Spleen (tissue), 11 donors: ENCODE results near the gene MRPS34. TPM values are rescaled to one million over a fixed set of nuclear protein-coding genes. Genes with fewer than 3 reads are reported as not detected.
A peak's percentile ranks its signal among the peaks of the same experiment; 100 is the strongest.

Experiments used
- DNase-seq: peaks from one replicate; pipeline ENCODE4 v3.0.0-alpha.2; 2020
- H3K27ac ChIP-seq, 8 donors: fragments of 200-600 bp; sonication (generic) in 7 of 8; 1 replicate in 4 of 8; 2 replicates in 4 of 8; pipeline versions ENCODE4 v1.5.0 to v1.8.0; 2016 to 2021; ENCODE audit warnings: inconsistent platforms in 4 of 8, mild to moderate bottlenecking in 4 of 8, moderate library complexity in 1 of 8
- H3K27me3 ChIP-seq, 7 donors: fragments of 200-600 bp; sonication (generic) in 6 of 7; replicated peaks in 1 of 7; 1 replicate in 4 of 7; 2 replicates in 3 of 7; pipeline versions ENCODE4 v1.5.0 to v1.8.0; 2016 to 2021; ENCODE audit warnings: inconsistent platforms in 3 of 7, mild to moderate bottlenecking in 1 of 7
- H3K36me3 ChIP-seq, 6 donors: fragments of 200-600 bp; sonication (generic) in 5 of 6; 1 replicate in 4 of 6; 2 replicates in 2 of 6; pipeline versions ENCODE4 v1.5.0 to v1.8.0; 2016 to 2021; ENCODE audit warnings: inconsistent platforms in 2 of 6
- H3K4me1 ChIP-seq, 6 donors: fragments of 200-600 bp; sonication (generic) in 5 of 6; 1 replicate in 3 of 6; 2 replicates in 3 of 6; pipeline versions ENCODE4 v1.5.0 to v1.8.0; 2016 to 2021; ENCODE audit warnings: inconsistent platforms in 3 of 6
- H3K4me3 ChIP-seq, 8 donors: fragments of 200-600 bp; sonication (generic) in 7 of 8; 1 replicate in 4 of 8; 2 replicates in 4 of 8; pipeline versions ENCODE4 v1.5.0 to v1.8.0; 2016 to 2021; ENCODE audit warnings: inconsistent platforms in 4 of 8, mild to moderate bottlenecking in 4 of 8, moderate library complexity in 2 of 8
- H3K9me3 ChIP-seq, 8 donors: fragments of 200-600 bp; sonication (generic) in 7 of 8; 1 replicate in 4 of 8; 2 replicates in 4 of 8; pipeline versions ENCODE4 v1.5.0 to v1.8.0; 2016 to 2021; ENCODE audit warnings: inconsistent platforms in 4 of 8
- CTCF ChIP-seq, 11 experiments: fragments of 200-600 bp in 7 of 11; fragments of 450-650 bp in 4 of 11; sonication (generic) in 4 of 11; IDR thresholded peaks in 8 of 11; conservative IDR thresholded peaks in 3 of 11; 1 replicate in 7 of 11; 2 replicates in 4 of 11; pipeline versions ENCODE4 v1.4.0 to v1.8.0; 2016 to 2021; ENCODE audit warnings: antibody characterized with exemption in 11 of 11, inconsistent platforms in 4 of 11, mild to moderate bottlenecking in 1 of 11
- POLR2A ChIP-seq, 3 donors: fragments of 450-650 bp; IDR thresholded peaks; one replicate each; pipeline ENCODE4 v1.5.1; 2017; ENCODE audit warnings: antibody characterized with exemption in 3 of 3, mild to moderate bottlenecking in 1 of 3
- POLR2AphosphoS5 ChIP-seq, 3 donors: sonication (generic); formaldehyde crosslinking; IDR thresholded peaks; one replicate each; pipeline ENCODE4 v1.5.1; 2017; ENCODE audit warnings: antibody characterized with exemption in 3 of 3
- WGBS, 5 donors: extraction: QIAGEN DNeasy Blood & Tissue Kit in 3 of 5; methylation state at CpG; one replicate each; pipeline versions ENCODE4 v1.1.5 to v1.1.7; 2013 to 2018; 5-methylcytosine and 5-hydroxymethylcytosine counted together
- intact Hi-C: fragments of 100-400 bp; cut with DNase I; formaldehyde crosslinking; loops from one replicate; pipeline ENCODE4 v1.15.0; 2023; ENCODE audit warnings: low total_unique reads
- polyA plus RNA-seq, 3 donors: library from polyadenylated mRNA; stranded (reverse); fragments of 200-250 nt; gene quantifications; one replicate each; pipeline ENCODE4 v1.2.1, GENCODE V29; 2013
- total RNA-seq, 7 donors: library from RNA; depleted of rRNA in 3 of 7; stranded (reverse); fragments of >200 nt in 3 of 7; fragmentation: NEBNext Ultra II Directional in 4 of 7; extraction: Animal tissue kit (Norgen Biotek cat#: 25700) in 4 of 7; gene quantifications; one replicate each; pipeline versions ENCODE4 v1.1.0 to v1.2.1, GENCODE V29; 2016 to 2021
- donor health status: healthy with polysubstance abuse.
- donor health status: DM: no; HTN: no; CAD: no; lungs with moderate emphysema.
- donor health status: DM: no; HTN: no; CAD: no.
- donor health status: Bipolar disorder and iron deficiency.
- donor health status: healthy.
- donor health status: DM: no; HTN: no; CAD: no.
- donor health status: DM: yes; HTN: yes; CAD: no.

MRPS34 gene
- total and polyA plus RNA-seq, 10 donors = 49.9 to 157 (median 63.8) TPM

DNA sequence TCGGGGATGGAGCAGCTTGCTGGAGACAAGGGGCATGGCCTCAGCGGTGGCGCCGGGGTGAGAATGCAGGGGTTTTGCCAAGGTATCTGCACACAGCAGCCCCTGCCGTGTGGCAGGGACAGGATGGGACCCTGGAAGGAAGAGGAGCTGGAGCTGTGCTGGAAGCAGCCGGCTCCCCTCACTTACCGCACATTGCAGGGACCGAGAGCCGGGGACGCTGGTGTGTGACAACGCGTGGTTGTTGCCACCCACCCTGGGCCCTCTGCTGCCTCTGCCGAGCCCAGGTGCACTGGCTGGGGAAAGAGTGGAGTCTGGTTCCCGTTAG lies 12.9 kb upstream of the MRPS34 start:
- peaks cover 14 to 54% (median 38%) of the 10 kb centered on the region in 6 donors for H3K4me1 ChIP-seq
- WGBS, 5 donors = 89 to 96% (median 91%) methylated on average over 5 to 14 of the region's 14 CpGs
- H3K27me3 ChIP-seq = no peaks in the 10 kb centered on the region
- peaks cover 0 to 66% (median 43%) of the 10 kb centered on the region in 6 donors for H3K36me3 ChIP-seq
- no peak for TF ChIP-seq POLR2AphosphoS5 (IDR thresholded peaks at IDR 0.05)
- TF ChIP-seq POLR2A (IDR thresholded peaks at IDR 0.05) = no peak
- no peak for TF ChIP-seq CTCF (IDR thresholded peaks at IDR 0.05 in 8 of 11, conservative IDR thresholded peaks at IDR 0.05 in 3 of 11)
- H3K4me3 ChIP-seq = no peak overlapping the region
- H3K9me3 ChIP-seq = no peaks in the 10 kb centered on the region
- peak; percentile 67 for DNase-seq
- H3K27ac ChIP-seq = no peak overlapping the region
- intact Hi-C loops = no loop called here

DNA sequence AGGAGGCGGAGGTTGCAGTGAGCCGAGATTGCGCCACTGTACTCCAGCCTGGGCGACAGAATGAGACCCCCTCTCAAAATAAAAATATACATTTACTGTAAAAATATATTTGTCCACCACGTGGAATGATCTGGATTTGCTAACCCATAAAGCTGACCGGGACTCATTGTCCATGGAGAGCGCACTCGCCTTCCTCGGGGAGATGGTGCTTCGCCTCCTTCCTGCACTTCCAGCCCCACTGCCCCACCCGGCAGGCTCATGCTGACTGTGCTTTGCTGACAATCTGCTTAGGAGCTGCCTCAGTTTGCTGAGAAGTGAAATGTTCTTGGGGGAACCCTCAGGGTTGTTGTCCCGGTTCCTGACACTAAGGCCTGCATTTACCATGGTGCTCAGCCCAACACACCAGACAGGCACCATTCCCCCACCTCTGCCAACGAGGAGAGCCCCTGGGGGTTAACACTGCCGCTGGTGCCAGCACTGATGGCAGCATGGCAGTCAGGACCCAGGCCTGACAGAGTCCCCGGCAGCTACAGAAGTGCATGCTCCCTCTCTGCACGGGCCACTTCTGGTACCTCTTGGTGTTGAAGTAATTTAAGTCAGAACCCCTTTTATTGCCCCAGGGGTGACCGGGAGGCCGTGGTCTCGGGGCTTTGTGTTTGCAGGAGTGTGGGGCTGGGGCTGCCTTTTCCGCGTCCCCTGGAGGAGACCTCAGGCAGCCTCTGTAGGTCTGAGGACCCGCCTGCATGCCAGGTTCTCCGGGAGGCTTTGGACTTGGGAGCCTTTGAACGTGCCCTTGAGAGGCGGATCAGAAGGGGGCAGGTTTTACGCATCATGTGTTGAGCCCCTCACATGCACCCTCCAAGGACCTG lies 12.3 kb upstream of the MRPS34 start:
- DNase-seq = peak; percentile 71
- intact Hi-C loops = no loop called here

GRCh38 chr16:1782408-1783264 lies 9.7 kb upstream of the MRPS34 start, which contains the start of the genes NUBP2 and SPSB3:
Gene NUBP2 (plus strand): TSS chr16:1782960. CDS start chr16:1783021, 61 bp downstream.
Gene SPSB3 (minus strand): TSS chr16:1782571. CDS start chr16:1781483, 1,088 bp downstream.
- intact Hi-C loops = no loop called here
- peak; percentile 100 for DNase-seq
- TF ChIP-seq CTCF (IDR thresholded peaks at IDR 0.05 in 8 of 11, conservative IDR thresholded peaks at IDR 0.05 in 3 of 11) (peak in 4 of 11 experiments; percentile 4 to 59 (median 38)), POLR2AphosphoS5 (IDR thresholded peaks at IDR 0.05) (peak; percentile 88 to 95 (median 93)), POLR2A (IDR thresholded peaks at IDR 0.05) (peak in 2 of 3 donors; percentile 32 to 35)
- peaks cover 0 to 66% (median 33%) of the 10 kb centered on the region in 6 donors for H3K36me3 ChIP-seq
- peaks cover 22 to 85% (median 52%) of the 10 kb centered on the region in 6 donors for H3K4me1 ChIP-seq
- H3K27ac ChIP-seq = peak within 1 kb of the TSS; percentile 69 to 97 (median 94)
- no peaks in the 10 kb centered on the region for H3K9me3 ChIP-seq
- WGBS, 5 donors = 0 to 1% (median 0%) methylated on average over 31 to 102 of the region's 102 CpGs
- peak within 1 kb of the TSS; percentile 86 to 100 (median 94) for H3K4me3 ChIP-seq
- H3K27me3 ChIP-seq = no peaks in the 10 kb centered on the region

More for the DNA sequence above, 12.3 kb upstream of the MRPS34 start:
- H3K27ac ChIP-seq = no peak overlapping the region
- TF ChIP-seq POLR2A (IDR thresholded peaks at IDR 0.05) (no peak), POLR2AphosphoS5 (IDR thresholded peaks at IDR 0.05) (no peak), CTCF (IDR thresholded peaks at IDR 0.05 in 8 of 11, conservative IDR thresholded peaks at IDR 0.05 in 3 of 11) (no peak)
- H3K27me3 ChIP-seq = no peaks in the 10 kb centered on the region
- no peaks in the 10 kb centered on the region for H3K9me3 ChIP-seq
- WGBS, 5 donors = 92 to 97% (median 94%) methylated on average over 22 to 26 of the region's 26 CpGs
- peaks cover 18 to 60% (median 44%) of the 10 kb centered on the region in 6 donors for H3K4me1 ChIP-seq
- no peak overlapping the region for H3K4me3 ChIP-seq
- peaks cover 0 to 66% (median 41%) of the 10 kb centered on the region in 6 donors for H3K36me3 ChIP-seq
